H9 (cell line): ENCODE measurements around the gene LMTK3. TPM values are rescaled to one million over a fixed set of nuclear protein-coding genes. Genes with fewer than 3 reads are reported as not detected.

ENCODE experiments used
- DNase-seq: peaks from one replicate; pipeline ENCODE4 v3.0.0-alpha.2; 2017
- H2AFZ ChIP-seq: one replicate; pipeline ENCODE4 v1.6.1; 2013; ENCODE audit warnings: mild to moderate bottlenecking, low read length, control low read depth, moderate library complexity
- H2AK5ac ChIP-seq: 2 replicates; pipeline ENCODE4 v1.6.1; 2013; ENCODE audit warnings: low read length, control low read depth, mixed read lengths; ENCODE audit not compliant: insufficient read length
- H2BK120ac ChIP-seq: one replicate; pipeline ENCODE4 v1.6.1; 2013; ENCODE audit warnings: low read depth, mild to moderate bottlenecking, low read length, control low read depth, inconsistent platforms; ENCODE audit not compliant: poor library complexity, severe bottlenecking
- H2BK12ac ChIP-seq: 2 replicates; pipeline ENCODE4 v1.6.1; 2013; ENCODE audit warnings: low read length, control low read depth, mixed read lengths, low read depth; ENCODE audit not compliant: insufficient read length
- H2BK15ac ChIP-seq: 2 replicates; pipeline ENCODE4 v1.6.1; 2013; ENCODE audit warnings: low read depth, low read length, control low read depth
- H2BK20ac ChIP-seq: one replicate; pipeline ENCODE4 v1.6.1; 2013; ENCODE audit warnings: low read depth, mild to moderate bottlenecking, low read length, control low read depth, inconsistent platforms; ENCODE audit not compliant: poor library complexity, severe bottlenecking
- H2BK5ac ChIP-seq: 2 replicates; pipeline ENCODE4 v1.6.1; 2013; ENCODE audit warnings: low read length, control low read depth, mixed read lengths; ENCODE audit not compliant: insufficient read length
- H3K14ac ChIP-seq: 2 replicates; pipeline ENCODE4 v1.6.1; 2013; ENCODE audit warnings: low read length, control low read depth; ENCODE audit not compliant: insufficient read depth
- H3K18ac ChIP-seq: 2 replicates; pipeline ENCODE4 v1.6.1; 2013; ENCODE audit warnings: low read depth, mild to moderate bottlenecking, mixed read lengths, low read length, control low read depth; ENCODE audit not compliant: insufficient read length
- H3K23ac ChIP-seq: 2 replicates; pipeline ENCODE4 v1.6.1; 2013; ENCODE audit warnings: low read length, control low read depth, mixed read lengths, low read depth; ENCODE audit not compliant: insufficient read length
- H3K23me2 ChIP-seq: 2 replicates; pipeline ENCODE4 v1.6.1; 2013; ENCODE audit warnings: low read depth, mild to moderate bottlenecking, mixed read lengths, low read length, control low read depth; ENCODE audit not compliant: insufficient read length, poor library complexity, severe bottlenecking
- H3K27ac ChIP-seq: 2 replicates; pipeline ENCODE4 v1.5.1; 2013; ENCODE audit warnings: low read length, control low read depth, mixed read lengths, low read depth; ENCODE audit not compliant: insufficient read length
- H3K27me3 ChIP-seq: 2 replicates; pipeline ENCODE4 v1.6.1; 2013; ENCODE audit warnings: low read length, control low read depth, inconsistent platforms; ENCODE audit not compliant: insufficient read depth
- H3K4ac ChIP-seq: 2 replicates; pipeline ENCODE4 v1.6.1; 2013; ENCODE audit warnings: low read depth, mild to moderate bottlenecking, control low read depth, inconsistent platforms, low read length, moderate library complexity
- H3K4me1 ChIP-seq: 2 replicates; pipeline ENCODE4 v1.6.1; 2013; ENCODE audit warnings: low read length, control low read depth, inconsistent platforms; ENCODE audit not compliant: insufficient read depth
- H3K4me2 ChIP-seq: 2 replicates; pipeline ENCODE4 v1.6.1; 2013; ENCODE audit warnings: low read length, control low read depth, mixed read lengths; ENCODE audit not compliant: insufficient read length, insufficient read depth
- H3K56ac ChIP-seq: 2 replicates; pipeline ENCODE4 v1.6.1; 2013; ENCODE audit warnings: low read depth, mild to moderate bottlenecking, mixed read lengths, low read length, control low read depth; ENCODE audit not compliant: insufficient read length
- H3K79me1 ChIP-seq: 2 replicates; pipeline ENCODE4 v1.6.1; 2013; ENCODE audit warnings: low read depth, mild to moderate bottlenecking, moderate library complexity, low read length, control low read depth, inconsistent platforms; ENCODE audit not compliant: insufficient read depth, poor library complexity, severe bottlenecking
- H3K79me2 ChIP-seq: 2 replicates; pipeline ENCODE4 v1.6.1; 2013; ENCODE audit warnings: low read length, control low read depth, inconsistent platforms; ENCODE audit not compliant: insufficient read depth
- H3K9ac ChIP-seq: 2 replicates; pipeline ENCODE4 v1.6.1; 2013; ENCODE audit warnings: low read length, control low read depth, mixed read lengths; ENCODE audit not compliant: insufficient read length; ENCODE audit errors: extremely low read depth
- H3K9me3 ChIP-seq: one replicate; pipeline ENCODE4 v1.6.1; 2013; ENCODE audit warnings: low read depth, low read length, inconsistent platforms; ENCODE audit not compliant: control insufficient read depth
- H3T11ph ChIP-seq: one replicate; pipeline ENCODE4 v1.6.1; 2013; ENCODE audit warnings: mild to moderate bottlenecking, low read length, control low read depth, inconsistent platforms
- H4K20me1 ChIP-seq: one replicate; pipeline ENCODE4 v1.6.1; 2013; ENCODE audit not compliant: control insufficient read depth, insufficient read length, insufficient read depth
- H4K5ac ChIP-seq: 2 replicates; pipeline ENCODE4 v1.6.1; 2013; ENCODE audit warnings: low read depth, mild to moderate bottlenecking, mixed read lengths, low read length, control low read depth; ENCODE audit not compliant: insufficient read length
- H4K8ac ChIP-seq: replicated peaks from 2 replicates; pipeline ENCODE4 v1.6.1; 2013; ENCODE audit warnings: low read length, control low read depth, mixed read lengths, low read depth; ENCODE audit not compliant: insufficient read length
- H4K91ac ChIP-seq: 2 replicates; pipeline ENCODE4 v1.6.1; 2013; ENCODE audit warnings: low read depth, mild to moderate bottlenecking, moderate library complexity, mixed read lengths, low read length, control low read depth; ENCODE audit not compliant: insufficient read length
- H3K27ac Mint-ChIP-seq, 3 experiments: 2 replicates in 2 of 3; 3 replicates in 1 of 3; pipeline ENCODE4 v1.8.0; 2020 to 2021; ENCODE audit warnings: mixed read lengths in 3 of 3, mild to moderate bottlenecking in 1 of 3, moderate library complexity in 1 of 3
- H3K27me3 Mint-ChIP-seq: 2 replicates; pipeline ENCODE4 v1.8.0; 2021; ENCODE audit warnings: low read depth, mild to moderate bottlenecking, moderate library complexity, mixed read lengths
- H3K36me3 Mint-ChIP-seq, 3 experiments: 2 replicates in 2 of 3; 3 replicates in 1 of 3; pipeline ENCODE4 v1.8.0; 2020 to 2021; ENCODE audit warnings: low read depth in 3 of 3, mixed read lengths in 3 of 3; ENCODE audit not compliant: insufficient read depth in 1 of 3
- H3K4me1 Mint-ChIP-seq, 2 experiments: 2 replicates each; pipeline ENCODE4 v1.8.0; 2020; ENCODE audit warnings: mixed read lengths in 2 of 2
- H3K4me3 Mint-ChIP-seq, 2 experiments: 2 replicates in 1 of 2; 3 replicates in 1 of 2; pipeline ENCODE4 v1.8.0; 2020 to 2021; ENCODE audit warnings: mild to moderate bottlenecking in 2 of 2, mixed read lengths in 2 of 2, moderate library complexity in 1 of 2
- H3K9me3 Mint-ChIP-seq, 2 experiments: 2 replicates in 1 of 2; 3 replicates in 1 of 2; pipeline ENCODE4 v1.8.0; 2020; ENCODE audit warnings: mild to moderate bottlenecking in 2 of 2, mixed read lengths in 2 of 2, moderate library complexity in 1 of 2
- CTCF ChIP-seq: fragments of 200-600 bp; sonication (generic); conservative IDR thresholded peaks from 3 replicates; pipeline ENCODE4 v1.8.0; 2021; ENCODE audit warnings: antibody characterized with exemption, mild to moderate bottlenecking
- WGBS: extraction: QIAGEN DNeasy Blood & Tissue Kit; methylation state at CpG from one replicate; pipeline ENCODE4 v1.1.7; 2013; ENCODE audit warnings: missing lambda C conversion rate, low lambda C conversion rate, mixed read lengths; ENCODE audit not compliant: insufficient read length; ENCODE audit errors: extremely low coverage; 5-methylcytosine and 5-hydroxymethylcytosine counted together
- total RNA-seq: library from RNA; stranded (reverse); gene quantifications from 2 replicates; pipeline ENCODE4 v1.2.1, GENCODE V29; 2021

The LMTK3 gene
- total RNA-seq, 1 experiment from 2014 or later, result 14.4 TPM

DNA sequence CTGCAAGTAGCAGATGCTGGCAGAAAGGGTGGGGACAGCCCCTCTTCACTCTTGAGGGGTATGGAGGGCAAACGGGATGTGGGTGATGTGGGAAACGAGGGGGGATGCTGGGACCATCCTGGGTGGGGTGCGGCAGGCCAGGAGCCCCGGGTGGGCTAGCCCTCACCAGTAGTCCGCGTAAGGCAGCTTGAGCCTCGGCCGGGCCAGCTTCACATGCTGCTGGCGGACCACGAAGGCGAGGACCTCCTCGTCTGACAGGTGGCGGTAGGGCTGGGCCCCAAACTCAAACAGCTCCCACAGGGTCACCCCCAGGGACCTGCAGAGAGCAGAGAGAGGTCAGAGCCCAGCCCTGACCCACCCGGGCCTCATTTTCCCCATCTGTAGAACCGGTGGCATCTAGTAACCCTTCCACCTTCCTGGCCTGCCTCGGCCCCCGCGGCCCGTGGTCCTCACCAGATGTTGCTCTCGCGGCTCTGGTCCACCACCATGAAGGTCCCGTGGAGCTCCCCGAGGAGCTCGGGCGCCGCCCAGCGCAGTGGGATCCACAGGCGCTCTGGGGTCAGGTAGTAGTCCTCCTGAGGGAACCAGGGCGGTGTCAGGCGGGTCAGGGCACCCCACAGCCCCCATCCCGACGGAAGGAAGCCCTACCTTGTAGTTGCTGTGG, 10.7 kb downstream of the LMTK3 start:
- Histone ChIP-seq H2BK15ac (no peak overlapping the region), H2BK12ac (no peak overlapping the region), H3K18ac (no peak overlapping the region), H4K5ac (no peak overlapping the region), H3K4me2 (peak overlapping the region; percentile 41), H2AK5ac (no peak overlapping the region), H4K20me1 (no peaks in the 10 kb centered on the region), H3K9ac (no peak overlapping the region), H4K91ac (no peak overlapping the region), H2BK5ac (no peak overlapping the region), H3K56ac (no peak overlapping the region), H3K23me2 (peaks cover 12% of the 10 kb centered on the region), H2AFZ (no peak overlapping the region), H2BK120ac (no peak overlapping the region), H3K23ac (no peak overlapping the region), H3K79me1 (no peaks in the 10 kb centered on the region), H3K9me3 (no peaks in the 10 kb centered on the region), H3K27ac (no peak overlapping the region), H3K27me3 (no peaks in the 10 kb centered on the region), H4K8ac (no peak overlapping the region), H3K14ac (no peak overlapping the region), H3K4me1 (no peaks in the 10 kb centered on the region), H3K79me2 (no peaks in the 10 kb centered on the region), H2BK20ac (no peak overlapping the region), H3T11ph (no peak overlapping the region), H3K4ac (no peak overlapping the region)
- no peaks in the 10 kb centered on the region for H3K9me3 Mint-ChIP-seq
- WGBS, result no CpG with 5 or more reads among the region's 32 CpGs
- peaks cover 6% of the 10 kb centered on the region for H3K27me3 Mint-ChIP-seq
- H3K36me3 Mint-ChIP-seq, result peaks cover 0 to 5% (median under 1%) of the 10 kb centered on the region in 3 experiments; a peak in 4 of 7 replicates
- peak overlapping the region; percentile 75 to 80 for H3K4me3 Mint-ChIP-seq
- DNase-seq, result peak; percentile 31
- H3K4me1 Mint-ChIP-seq, result peaks cover 8 to 27% of the 10 kb centered on the region in 2 experiments
- H3K27ac Mint-ChIP-seq, result peak overlapping the region in 2 of 3 experiments; percentile 95 to 99; a peak in 4 of 7 replicates
- no peak for TF ChIP-seq CTCF
